ENCODE data around the gene NHLRC4.
A peak's percentile ranks its signal among the peaks of the same experiment; 100 is the strongest.

The NHLRC4 gene

DNA sequence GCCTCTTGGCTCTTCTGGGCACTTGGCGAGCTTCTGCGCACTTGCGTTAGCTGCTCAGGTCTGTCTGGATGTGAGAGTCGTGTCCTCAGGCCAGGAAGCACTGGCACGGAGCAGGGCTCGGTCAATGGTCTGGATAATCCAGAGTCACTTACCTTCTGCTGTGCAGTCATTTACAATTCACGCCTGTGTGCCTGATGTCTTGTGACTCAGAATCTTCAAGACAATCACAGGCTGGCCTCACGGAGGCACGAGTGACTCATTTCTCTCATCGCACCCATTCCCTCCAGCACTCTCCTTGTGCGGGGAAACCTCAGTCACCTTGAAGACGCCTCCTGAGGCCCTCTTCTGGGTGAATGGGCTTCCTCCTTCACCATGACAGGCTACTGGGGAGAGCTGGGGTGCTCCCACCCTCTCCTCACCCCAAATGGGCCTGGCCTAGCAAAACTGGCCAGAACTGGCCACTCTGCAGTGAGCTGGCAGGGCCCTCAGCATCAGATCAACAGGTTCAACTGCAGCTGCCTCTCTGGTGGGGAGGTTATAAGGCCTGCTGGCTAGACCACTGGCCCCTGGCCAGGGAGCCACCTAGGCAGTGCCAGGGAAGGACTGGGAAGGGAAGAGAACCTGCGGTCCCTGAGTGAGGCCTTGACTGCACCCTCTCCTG lies 41.2 kb upstream of the NHLRC4 start:
- no peak for DNase-seq
- H3K27ac Mint-ChIP-seq = peak overlapping the region; percentile 88
- peaks cover 12% of the 10 kb centered on the region for H3K36me3 Mint-ChIP-seq (ENCODE audit: low read depth)
- peak overlapping the region; percentile 89 for H3K4me3 Mint-ChIP-seq
- TF ChIP-seq, protein P1, sequence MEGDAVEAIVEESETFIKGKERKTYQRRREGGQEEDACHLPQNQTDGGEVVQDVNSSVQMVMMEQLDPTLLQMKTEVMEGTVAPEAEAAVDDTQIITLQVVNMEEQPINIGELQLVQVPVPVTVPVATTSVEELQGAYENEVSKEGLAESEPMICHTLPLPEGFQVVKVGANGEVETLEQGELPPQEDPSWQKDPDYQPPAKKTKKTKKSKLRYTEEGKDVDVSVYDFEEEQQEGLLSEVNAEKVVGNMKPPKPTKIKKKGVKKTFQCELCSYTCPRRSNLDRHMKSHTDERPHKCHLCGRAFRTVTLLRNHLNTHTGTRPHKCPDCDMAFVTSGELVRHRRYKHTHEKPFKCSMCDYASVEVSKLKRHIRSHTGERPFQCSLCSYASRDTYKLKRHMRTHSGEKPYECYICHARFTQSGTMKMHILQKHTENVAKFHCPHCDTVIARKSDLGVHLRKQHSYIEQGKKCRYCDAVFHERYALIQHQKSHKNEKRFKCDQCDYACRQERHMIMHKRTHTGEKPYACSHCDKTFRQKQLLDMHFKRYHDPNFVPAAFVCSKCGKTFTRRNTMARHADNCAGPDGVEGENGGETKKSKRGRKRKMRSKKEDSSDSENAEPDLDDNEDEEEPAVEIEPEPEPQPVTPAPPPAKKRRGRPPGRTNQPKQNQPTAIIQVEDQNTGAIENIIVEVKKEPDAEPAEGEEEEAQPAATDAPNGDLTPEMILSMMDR (IDR thresholded peaks at IDR 0.05) = no peak
- H3K27me3 Mint-ChIP-seq (ENCODE audit: low read depth, poor library complexity) = no peaks in the 10 kb centered on the region
- peaks cover 38% of the 10 kb centered on the region for H3K4me1 Mint-ChIP-seq
- no peaks in the 10 kb centered on the region for H3K9me3 Mint-ChIP-seq

DNA sequence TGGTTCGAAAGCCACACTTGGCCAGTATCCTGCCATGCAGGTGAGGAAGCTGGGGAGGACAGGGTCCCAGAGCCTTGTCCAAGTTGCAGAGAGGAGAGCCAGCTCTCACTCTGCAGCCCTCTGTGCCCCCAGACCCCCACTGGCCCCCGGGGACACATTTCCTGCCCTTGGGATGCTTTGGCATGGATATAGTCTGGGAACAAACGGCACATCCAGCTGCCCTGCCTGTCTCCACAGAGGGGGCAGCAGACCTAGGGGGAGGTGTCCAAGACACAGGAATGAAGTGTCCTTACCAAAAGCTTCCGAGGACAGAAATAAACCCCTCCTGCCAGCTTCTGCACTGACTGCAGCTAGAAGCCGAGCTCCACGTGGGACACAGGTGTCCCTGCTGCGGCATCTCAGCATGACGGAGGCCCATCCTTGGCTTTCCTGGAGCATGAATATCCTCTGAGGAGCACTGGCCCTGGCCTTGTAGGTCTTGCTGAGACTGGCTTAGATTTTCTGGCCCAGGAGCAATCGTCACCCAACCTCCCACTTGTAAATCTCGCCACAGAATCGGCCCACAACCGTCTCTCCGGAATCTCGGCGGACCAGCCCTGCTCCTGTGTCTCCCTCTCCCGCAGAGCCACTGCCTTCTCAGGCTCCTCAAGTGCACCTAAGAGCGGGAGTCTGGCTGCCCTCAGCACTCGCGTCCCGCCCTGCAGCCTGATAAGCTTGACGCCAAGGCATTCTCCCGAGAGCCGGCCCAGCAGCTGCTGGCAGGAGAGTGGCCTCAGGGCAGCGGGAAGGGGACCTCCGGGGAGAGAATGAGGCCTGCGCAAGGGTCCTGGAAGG lies 40.4 kb upstream of the NHLRC4 start:
- Mint-ChIP-seq H3K27ac (peak overlapping the region; percentile 93), H3K4me3 (peak overlapping the region; percentile 89), H3K36me3 (ENCODE audit: low read depth) (peaks cover 12% of the 10 kb centered on the region), H3K27me3 (ENCODE audit: low read depth, poor library complexity) (no peaks in the 10 kb centered on the region), H3K9me3 (no peaks in the 10 kb centered on the region), H3K4me1 (peaks cover 38% of the 10 kb centered on the region)
- TF ChIP-seq, protein P1 (IDR thresholded peaks at IDR 0.05) = no peak
- peak; percentile 60 for DNase-seq

DNA sequence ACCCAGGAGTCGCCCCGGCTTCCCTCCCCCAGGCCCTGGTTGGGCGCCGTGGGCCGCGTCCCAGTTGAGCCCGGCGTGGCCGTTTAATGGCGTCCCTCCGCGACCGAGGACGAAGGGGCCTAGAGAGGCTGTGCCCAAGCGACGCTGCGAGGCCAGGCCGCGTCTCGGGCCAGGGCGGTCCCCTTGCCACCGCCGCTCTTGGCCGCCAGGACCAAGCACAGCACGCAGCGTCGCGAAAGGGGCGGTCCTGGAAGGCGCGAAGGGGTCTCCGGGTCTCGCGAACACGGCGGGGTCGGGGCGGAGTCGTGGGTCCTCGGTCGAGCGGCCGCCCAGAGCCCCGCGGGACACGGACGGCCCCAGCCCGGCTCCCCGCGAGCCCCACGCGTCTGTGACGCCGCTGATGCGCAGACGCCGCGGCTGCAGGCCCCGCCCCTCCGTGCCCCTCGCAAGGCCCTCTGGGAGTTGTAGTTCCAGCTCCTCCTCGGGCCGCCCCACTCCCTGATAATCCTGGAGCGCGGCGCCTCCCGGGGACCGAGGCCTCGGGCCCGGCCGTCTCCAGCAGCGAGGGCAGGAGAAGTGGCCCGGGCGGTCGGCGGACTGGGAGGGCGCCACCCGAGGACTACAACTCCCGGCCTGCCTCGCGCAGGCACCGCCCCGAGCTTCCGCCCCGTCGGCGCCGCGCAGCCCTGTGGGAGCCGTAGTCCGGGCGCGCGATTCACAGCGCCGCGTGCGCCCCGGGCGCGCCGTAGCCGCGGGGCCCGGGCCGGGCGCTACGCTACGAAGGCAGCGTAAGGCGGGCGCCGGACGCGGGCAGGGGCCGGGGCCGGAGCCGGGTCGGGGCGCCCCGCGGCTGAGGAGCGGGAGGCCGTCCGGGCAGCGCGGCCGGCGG lies 39.5 kb upstream of the NHLRC4 start, which contains the start of gene CAPN15:
Gene CAPN15, plus strand, starts transcription at position 698 of the 889 bp plus-strand sequence. CDS start 19,127 bp downstream, outside the sequence.
- peaks cover 38% of the 10 kb centered on the region for H3K4me1 Mint-ChIP-seq
- no peaks in the 10 kb centered on the region for H3K27me3 Mint-ChIP-seq (ENCODE audit: low read depth, poor library complexity)
- no peaks in the 10 kb centered on the region for H3K9me3 Mint-ChIP-seq
- peak within 1 kb of the TSS; percentile 93 for H3K27ac Mint-ChIP-seq
- H3K36me3 Mint-ChIP-seq (ENCODE audit: low read depth) = peaks cover 12% of the 10 kb centered on the region
- TF ChIP-seq, protein P1 (IDR thresholded peaks at IDR 0.05) = no peak
- DNase-seq = peak; percentile 90
- H3K4me3 Mint-ChIP-seq = peak within 1 kb of the TSS; percentile 89

DNA sequence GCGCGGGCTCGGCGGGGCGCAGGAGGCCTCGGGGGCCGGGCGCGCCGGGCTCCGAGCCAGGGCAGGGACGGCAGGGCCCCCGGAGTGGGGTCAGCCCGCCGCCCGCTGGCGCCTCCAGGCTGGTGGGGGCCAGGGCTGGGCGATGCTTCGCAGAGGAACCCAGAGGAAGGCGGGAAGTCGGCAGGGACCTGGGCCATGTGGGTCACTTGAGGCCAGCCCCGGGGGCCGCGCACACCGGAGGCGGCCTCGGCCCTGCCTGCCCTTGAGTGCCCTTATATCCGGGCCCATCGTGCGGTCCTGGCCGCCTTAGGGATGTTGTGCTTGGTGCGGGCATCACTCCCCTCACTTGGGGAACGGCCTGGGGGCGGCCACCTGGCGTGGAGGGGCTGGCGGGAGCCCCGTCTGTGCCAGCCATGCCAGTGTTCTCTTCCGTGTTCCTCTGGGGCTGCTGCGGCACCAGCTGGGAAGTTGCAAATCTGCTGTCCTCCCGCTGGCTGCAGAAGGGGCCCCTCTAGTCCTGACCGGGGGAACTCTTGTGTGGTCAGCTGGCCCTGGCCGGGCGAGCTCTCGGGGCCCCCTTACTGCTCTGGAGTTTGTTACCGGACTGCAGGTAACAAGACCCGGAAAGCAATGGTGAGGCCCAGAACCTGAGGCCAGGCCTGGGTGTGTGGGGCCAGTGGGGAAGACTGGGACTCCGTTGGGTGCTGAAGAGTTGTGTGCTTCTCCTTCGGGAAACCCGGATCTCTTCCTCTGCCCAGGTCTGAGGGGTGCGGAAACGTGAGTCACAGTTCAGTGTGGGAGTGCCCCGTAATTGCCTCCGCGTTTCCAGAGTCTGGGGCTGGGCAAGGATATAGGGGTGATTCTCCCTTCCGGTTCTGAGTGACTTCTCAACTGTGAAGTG lies 38.4 kb upstream of the NHLRC4 start:
- peaks cover 6% of the 10 kb centered on the region for H3K36me3 Mint-ChIP-seq (ENCODE audit: low read depth)
- H3K9me3 Mint-ChIP-seq = no peaks in the 10 kb centered on the region
- H3K4me1 Mint-ChIP-seq = peaks cover 43% of the 10 kb centered on the region
- H3K27me3 Mint-ChIP-seq (ENCODE audit: low read depth, poor library complexity) = no peaks in the 10 kb centered on the region
- H3K4me3 Mint-ChIP-seq = peak overlapping the region; percentile 84
- peak; percentile 49 for DNase-seq
- peak overlapping the region; percentile 57 for H3K27ac Mint-ChIP-seq
- TF ChIP-seq, protein P1 (IDR thresholded peaks at IDR 0.05) = no peak

DNA sequence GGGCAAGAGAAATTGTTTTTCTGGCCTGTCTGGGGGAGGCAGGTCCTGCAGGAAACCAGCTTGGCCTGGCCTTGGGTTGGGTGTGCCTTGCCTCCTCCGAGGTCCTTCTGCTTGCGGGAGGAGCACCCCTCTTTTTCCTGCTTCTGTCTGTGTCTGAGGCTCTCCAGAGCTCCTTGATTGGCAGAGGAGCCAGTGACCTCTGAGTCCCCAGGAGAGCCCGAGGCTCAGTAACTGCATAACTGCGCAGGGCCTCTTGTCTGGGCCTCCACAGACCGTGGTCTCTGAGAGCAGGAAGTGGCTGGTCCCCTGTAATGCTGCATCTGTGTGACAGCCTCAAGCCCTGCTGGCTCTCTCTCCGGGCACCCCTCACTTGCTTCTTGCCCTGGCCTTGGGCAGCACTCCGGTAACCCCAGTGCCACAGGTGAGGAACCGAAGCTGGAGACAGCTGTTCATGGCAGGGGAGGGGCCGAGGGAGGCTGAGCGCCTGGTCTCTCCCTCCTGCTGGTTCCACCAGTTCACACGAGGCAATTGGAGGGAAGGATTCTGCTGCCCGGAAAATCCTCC lies 37.7 kb upstream of the NHLRC4 start:
- Mint-ChIP-seq H3K9me3 (no peaks in the 10 kb centered on the region), H3K27ac (peak overlapping the region; percentile 57), H3K36me3 (ENCODE audit: low read depth) (peaks cover 4% of the 10 kb centered on the region), H3K4me1 (peaks cover 49% of the 10 kb centered on the region), H3K27me3 (ENCODE audit: low read depth, poor library complexity) (no peaks in the 10 kb centered on the region), H3K4me3 (peak overlapping the region; percentile 84)
- no peak for DNase-seq
- TF ChIP-seq, protein P1 (IDR thresholded peaks at IDR 0.05) = no peak
